Muscle layer of colon (tissue), 2 donors: Measurements from ENCODE around the gene RET.

ENCODE experiments used
- H3K27ac ChIP-seq: one replicate; pipeline ENCODE4 v1.7.0; 2013; ENCODE audit warnings: low read depth, mild to moderate bottlenecking, low read length, moderate library complexity
- H3K27me3 ChIP-seq, 2 donors: one replicate each; pipeline ENCODE4 v1.7.0; 2013; ENCODE audit warnings: low read length in 2 of 2, mild to moderate bottlenecking in 2 of 2; ENCODE audit not compliant: insufficient read depth in 2 of 2, control insufficient read depth in 1 of 2
- H3K36me3 ChIP-seq: one replicate; pipeline ENCODE4 v1.7.0; 2013; ENCODE audit warnings: mild to moderate bottlenecking, low read length; ENCODE audit not compliant: insufficient read depth
- H3K4me1 ChIP-seq: one replicate; pipeline ENCODE4 v1.7.0; 2013; ENCODE audit warnings: mild to moderate bottlenecking, low read length; ENCODE audit not compliant: insufficient read depth
- H3K4me3 ChIP-seq, 2 donors: one replicate each; pipeline ENCODE4 v1.7.0; 2013; ENCODE audit warnings: low read length in 2 of 2, low read depth in 1 of 2, mild to moderate bottlenecking in 1 of 2, moderate library complexity in 1 of 2
- H3K9ac ChIP-seq: one replicate; pipeline ENCODE4 v1.7.0; 2013; ENCODE audit warnings: low read length
- H3K9me3 ChIP-seq: one replicate; pipeline ENCODE4 v1.7.0; 2013; ENCODE audit warnings: mild to moderate bottlenecking, low read length
- donor health status: abdominal sarcoma.
- donor health status: Adenocarcinoma of cecum.

RET gene

DNA sequence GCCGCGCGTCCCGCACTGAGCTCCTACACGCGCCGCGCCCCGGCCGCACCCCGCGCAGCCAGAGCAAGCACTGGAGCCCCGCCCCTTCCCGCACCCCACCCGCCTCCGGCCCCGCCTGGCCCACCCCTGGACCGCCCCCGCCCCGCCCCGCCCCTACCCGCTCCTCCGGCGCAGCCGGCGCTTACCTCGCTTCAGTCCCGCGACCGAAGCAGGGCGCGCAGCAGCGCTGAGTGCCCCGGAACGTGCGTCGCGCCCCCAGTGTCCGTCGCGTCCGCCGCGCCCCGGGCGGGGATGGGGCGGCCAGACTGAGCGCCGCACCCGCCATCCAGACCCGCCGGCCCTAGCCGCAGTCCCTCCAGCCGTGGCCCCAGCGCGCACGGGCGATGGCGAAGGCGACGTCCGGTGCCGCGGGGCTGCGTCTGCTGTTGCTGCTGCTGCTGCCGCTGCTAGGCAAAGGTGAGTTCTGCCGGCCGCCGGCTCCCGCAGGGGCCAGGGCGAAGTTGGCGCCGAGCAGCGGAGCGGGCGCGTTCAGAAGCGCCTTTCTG is at the start of gene RET:
RET (plus strand) TSS at position 194 of the 545 bp plus-strand sequence; CDS start at position 384, 190 bp downstream.
- H3K27ac ChIP-seq: no peak within 1 kb of the TSS
- peaks cover 0 to 43% of the 10 kb centered on the region in 2 donors for H3K27me3 ChIP-seq
- H3K4me3 ChIP-seq: no peak within 1 kb of the TSS
- H3K9me3 ChIP-seq: no peaks in the 10 kb centered on the region
- no peaks in the 10 kb centered on the region for H3K36me3 ChIP-seq
- H3K4me1 ChIP-seq: no peaks in the 10 kb centered on the region
- H3K9ac ChIP-seq: no peak within 1 kb of the TSS

DNA sequence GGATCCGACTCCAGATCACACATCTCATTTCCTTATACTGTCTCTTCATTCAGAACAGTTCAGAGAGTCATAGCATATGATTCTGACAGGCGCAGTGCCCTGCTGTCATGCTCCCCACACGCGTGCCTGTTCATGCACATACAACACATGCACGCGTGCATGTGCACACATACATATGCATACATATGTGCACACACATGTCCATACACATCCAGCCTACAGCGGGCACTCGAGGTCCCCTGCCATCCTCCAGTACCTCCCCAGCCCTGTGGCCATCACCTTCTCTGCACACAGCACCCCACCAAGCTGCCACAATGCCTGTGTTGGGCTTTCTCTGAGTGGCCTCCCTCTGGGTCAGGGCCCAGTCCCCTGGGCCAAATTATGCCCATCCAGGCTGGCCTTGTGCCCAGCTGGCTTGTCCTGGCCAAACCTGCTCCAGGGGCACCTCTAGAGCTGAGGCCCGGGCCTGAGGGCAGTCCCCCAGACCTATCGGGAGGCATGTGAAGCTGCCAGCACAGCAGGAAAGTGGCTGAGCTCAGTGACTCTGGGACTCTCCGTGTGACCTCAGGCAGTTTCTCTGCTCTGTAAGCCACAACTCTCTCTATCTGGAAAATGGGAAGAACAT is 49.4 kb upstream of the RET start:
- H3K9me3 ChIP-seq: no peaks in the 10 kb centered on the region
- no peak overlapping the region for H3K27ac ChIP-seq
- H3K27me3 ChIP-seq: no peaks in the 10 kb centered on the region
- H3K4me1 ChIP-seq: no peaks in the 10 kb centered on the region
- no peaks in the 10 kb centered on the region for H3K36me3 ChIP-seq
- H3K4me3 ChIP-seq: no peak overlapping the region
- no peak overlapping the region for H3K9ac ChIP-seq

DNA sequence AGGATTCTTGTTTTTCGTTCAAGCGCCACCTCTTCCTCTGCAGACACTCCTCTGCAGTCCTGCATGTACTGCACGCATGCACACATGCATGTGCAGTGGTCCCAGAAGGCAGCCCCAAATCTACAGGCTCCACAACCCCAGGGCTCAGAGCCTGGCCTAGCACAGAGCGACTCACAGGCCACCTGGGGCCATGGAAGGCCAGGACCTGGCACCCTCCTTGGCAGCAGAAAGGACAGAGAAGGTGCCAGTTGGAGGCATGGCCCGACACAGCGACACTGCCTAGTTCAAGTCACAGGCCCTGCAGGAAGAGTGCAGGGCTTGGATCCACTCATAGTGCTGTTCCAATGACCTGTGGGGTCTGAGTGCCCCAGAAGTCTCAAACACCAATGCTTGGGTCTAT is 48.7 kb upstream of the RET start:
- no peak overlapping the region for H3K9ac ChIP-seq
- no peak overlapping the region for H3K27ac ChIP-seq
- no peaks in the 10 kb centered on the region for H3K27me3 ChIP-seq
- H3K4me1 ChIP-seq: no peaks in the 10 kb centered on the region
- no peaks in the 10 kb centered on the region for H3K36me3 ChIP-seq
- H3K9me3 ChIP-seq: peaks cover 4% of the 10 kb centered on the region
- no peak overlapping the region for H3K4me3 ChIP-seq

DNA sequence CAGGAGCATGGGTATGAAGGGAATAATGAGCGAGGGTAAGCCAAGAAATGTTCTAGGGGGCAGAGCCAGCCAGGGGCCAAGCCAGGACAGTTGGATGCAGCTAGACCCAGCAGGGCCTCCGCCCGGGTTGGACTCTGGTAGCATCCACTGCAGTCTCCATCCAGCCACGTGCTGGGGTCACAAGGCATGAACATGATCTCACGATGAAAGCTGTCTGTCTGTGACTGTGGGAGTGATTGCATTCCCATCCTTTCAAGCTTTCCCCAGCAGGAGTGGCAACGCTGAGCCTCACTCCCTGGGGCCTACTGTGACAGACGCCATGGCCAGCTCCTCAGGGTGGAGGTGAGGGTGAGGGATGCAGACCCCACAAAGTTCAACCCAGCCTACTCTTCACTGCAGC is 47.8 kb upstream of the RET start:
- no peaks in the 10 kb centered on the region for H3K4me1 ChIP-seq
- no peaks in the 10 kb centered on the region for H3K27me3 ChIP-seq
- no peak overlapping the region for H3K4me3 ChIP-seq
- H3K36me3 ChIP-seq: no peaks in the 10 kb centered on the region
- no peak overlapping the region for H3K9ac ChIP-seq
- H3K9me3 ChIP-seq: peaks cover 4% of the 10 kb centered on the region
- H3K27ac ChIP-seq: no peak overlapping the region

DNA sequence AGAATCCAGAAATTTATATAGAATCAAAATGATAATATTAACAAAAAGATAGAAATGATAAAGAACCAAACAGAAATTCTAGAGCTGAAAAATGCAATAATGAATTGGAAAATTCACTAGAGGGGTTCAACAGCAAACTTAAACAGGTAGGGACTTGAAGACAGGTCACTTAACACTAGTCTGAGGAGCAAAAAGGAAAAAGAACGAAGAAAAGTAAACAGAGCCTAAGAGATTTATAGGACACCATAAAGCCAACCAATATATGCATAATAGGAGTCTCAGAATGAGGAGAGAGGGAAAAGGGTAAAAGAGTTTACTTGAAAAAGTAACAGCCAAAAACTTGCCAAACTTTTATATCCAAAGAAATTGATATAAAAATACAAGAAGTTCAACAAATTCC is 44.3 kb upstream of the RET start:
- no peaks in the 10 kb centered on the region for H3K36me3 ChIP-seq
- no peak overlapping the region for H3K9ac ChIP-seq
- no peak overlapping the region for H3K4me3 ChIP-seq

DNA sequence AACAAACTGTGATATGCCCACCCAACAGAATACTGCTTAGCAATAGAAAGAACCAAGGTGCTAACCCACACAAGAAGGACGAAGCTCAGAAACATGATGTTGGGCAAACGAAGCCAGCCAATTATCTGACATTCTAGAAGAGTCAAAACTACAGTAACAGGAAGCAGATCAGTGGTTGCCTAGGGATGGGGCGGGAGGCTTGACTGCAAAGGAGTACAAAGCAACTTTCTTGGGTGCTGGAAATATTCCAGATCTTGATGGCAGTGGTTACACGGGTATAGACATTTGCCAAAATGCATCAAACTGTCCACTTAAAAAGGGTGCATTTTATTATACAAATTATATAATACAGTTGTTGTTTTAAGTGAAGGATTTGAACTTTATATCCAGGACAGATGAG is 41.1 kb upstream of the RET start:
- Histone ChIP-seq H3K4me3 (no peak overlapping the region), H3K4me1 (peaks cover 15% of the 10 kb centered on the region), H3K27ac (no peak overlapping the region), H3K9ac (no peak overlapping the region), H3K36me3 (no peaks in the 10 kb centered on the region), H3K9me3 (peaks cover 4% of the 10 kb centered on the region), H3K27me3 (no peaks in the 10 kb centered on the region)

More for the DNA sequence above, 44.3 kb upstream of the RET start:
- Histone ChIP-seq H3K4me1 (peaks cover 15% of the 10 kb centered on the region), H3K27ac (no peak overlapping the region), H3K9me3 (peaks cover 4% of the 10 kb centered on the region), H3K27me3 (no peaks in the 10 kb centered on the region)

DNA sequence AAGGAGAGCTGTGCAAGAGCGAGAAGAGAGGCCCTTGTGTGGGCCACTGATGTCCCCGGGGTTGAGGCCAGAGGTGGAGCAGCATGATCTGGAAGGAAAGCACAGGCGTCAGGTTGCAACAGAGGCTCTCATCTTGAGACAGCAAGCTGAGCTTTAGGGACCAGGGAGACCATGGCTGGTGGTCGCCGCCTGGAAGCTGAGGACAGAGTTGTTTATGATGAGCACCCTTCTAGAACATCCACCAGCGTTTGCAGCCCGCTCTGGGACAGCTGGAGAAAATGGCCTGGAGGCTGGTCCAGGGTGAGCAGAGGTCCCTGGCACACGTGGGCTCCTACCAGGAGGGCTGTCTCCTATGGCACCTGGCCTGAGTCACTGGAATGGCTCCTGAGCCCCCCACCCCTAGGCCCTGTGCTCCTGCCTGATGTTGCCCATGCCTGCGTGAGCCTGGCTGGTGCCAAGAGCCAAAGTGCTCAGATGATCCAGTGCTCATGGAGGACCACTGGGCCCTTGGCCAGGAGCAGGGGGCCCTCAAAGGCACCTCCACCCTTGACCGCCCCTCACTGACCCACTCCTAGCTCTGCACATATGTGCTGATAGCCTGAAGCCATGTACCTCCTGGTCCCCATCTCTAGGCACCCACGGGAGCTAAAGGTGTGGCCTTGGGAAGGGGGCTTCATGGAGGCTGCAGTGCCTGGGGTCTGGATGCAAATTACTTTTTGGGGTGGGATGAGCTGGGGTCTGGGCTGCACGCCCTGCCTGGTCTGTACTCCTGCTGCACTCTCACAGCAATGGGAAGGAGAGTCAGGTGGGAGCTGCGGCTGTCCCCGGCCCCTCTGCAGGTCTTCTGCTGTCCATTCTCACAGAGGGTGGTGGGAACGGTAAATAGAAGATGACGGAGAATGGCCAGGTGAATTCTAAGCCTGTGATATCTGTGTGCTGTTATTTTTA is 40.1 kb upstream of the RET start:
- Histone ChIP-seq H3K4me3 (no peak overlapping the region), H3K9me3 (peaks cover 4% of the 10 kb centered on the region), H3K27ac (no peak overlapping the region), H3K9ac (no peak overlapping the region), H3K4me1 (peaks cover 15% of the 10 kb centered on the region), H3K36me3 (no peaks in the 10 kb centered on the region), H3K27me3 (no peaks in the 10 kb centered on the region)

DNA sequence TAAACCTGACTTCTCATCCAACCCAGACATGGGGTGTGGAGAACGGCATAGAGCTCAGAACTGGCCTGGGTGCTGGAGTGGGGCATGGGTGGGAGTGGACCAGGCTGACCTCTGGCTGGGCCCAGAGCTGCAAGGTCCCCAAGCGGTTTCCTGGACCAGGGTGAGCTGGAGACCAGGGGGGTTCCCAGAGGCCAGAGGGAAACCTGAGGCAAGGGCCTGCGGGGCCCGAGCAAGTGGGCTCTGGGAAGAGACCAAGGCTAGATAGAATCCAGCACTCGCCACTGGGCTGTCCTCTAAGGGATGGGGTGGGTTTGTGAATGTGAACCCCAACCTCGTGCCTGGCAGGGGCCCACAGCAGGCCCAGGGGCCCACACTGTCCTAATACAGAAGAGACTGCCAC is 39.4 kb upstream of the RET start:
- H3K9ac ChIP-seq: no peak overlapping the region
- no peak overlapping the region for H3K27ac ChIP-seq

DNA sequence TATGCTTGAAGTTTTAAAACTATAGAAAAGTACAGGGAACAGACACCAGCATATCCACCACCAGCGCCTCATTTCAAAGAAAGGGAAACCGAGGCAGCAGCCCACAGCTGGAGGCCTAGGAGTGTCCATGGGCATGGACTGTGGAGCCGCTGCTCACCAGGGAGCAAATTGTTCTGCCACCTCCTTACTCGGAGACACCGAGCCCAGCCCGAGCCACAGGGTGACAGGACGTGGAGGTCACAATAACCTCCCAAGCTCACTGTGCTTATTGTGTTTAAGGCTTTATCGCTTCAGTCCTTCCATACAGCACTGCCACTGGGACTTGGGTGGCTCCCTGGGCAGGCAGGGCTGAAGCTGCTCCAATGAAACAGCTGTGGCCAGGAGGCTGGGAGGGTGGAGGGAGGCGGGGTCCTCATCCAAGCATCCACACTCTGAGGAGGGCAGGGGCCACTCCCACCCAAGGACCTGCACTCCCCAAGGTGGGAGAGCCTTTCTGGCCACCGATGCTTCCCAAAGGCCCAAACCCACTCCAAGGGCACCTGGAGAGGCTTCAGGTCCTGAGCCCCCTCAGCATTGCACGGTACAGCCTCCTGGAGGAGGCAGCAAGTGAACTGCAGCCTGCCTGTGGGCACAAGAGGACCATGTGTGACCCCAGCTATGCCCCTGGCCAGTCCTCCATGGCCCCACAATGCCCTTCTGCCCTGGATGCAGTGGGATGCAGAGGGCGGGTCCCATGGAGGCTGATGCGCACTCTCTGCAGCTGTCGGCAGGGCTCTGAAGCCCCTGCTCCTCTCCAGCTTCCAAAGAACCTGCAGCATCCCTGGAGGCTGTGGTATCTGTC is 38.7 kb upstream of the RET start:
- no peak overlapping the region for H3K9ac ChIP-seq
- H3K36me3 ChIP-seq: no peaks in the 10 kb centered on the region
- no peaks in the 10 kb centered on the region for H3K9me3 ChIP-seq
- no peaks in the 10 kb centered on the region for H3K27me3 ChIP-seq
- H3K4me3 ChIP-seq: no peak overlapping the region
- no peak overlapping the region for H3K27ac ChIP-seq
- H3K4me1 ChIP-seq: peaks cover 15% of the 10 kb centered on the region

More for the DNA sequence above, 39.4 kb upstream of the RET start:
- H3K4me3 ChIP-seq: no peak overlapping the region
- H3K4me1 ChIP-seq: peaks cover 15% of the 10 kb centered on the region
- H3K27me3 ChIP-seq: no peaks in the 10 kb centered on the region
- H3K36me3 ChIP-seq: no peaks in the 10 kb centered on the region
- peaks cover 4% of the 10 kb centered on the region for H3K9me3 ChIP-seq

DNA sequence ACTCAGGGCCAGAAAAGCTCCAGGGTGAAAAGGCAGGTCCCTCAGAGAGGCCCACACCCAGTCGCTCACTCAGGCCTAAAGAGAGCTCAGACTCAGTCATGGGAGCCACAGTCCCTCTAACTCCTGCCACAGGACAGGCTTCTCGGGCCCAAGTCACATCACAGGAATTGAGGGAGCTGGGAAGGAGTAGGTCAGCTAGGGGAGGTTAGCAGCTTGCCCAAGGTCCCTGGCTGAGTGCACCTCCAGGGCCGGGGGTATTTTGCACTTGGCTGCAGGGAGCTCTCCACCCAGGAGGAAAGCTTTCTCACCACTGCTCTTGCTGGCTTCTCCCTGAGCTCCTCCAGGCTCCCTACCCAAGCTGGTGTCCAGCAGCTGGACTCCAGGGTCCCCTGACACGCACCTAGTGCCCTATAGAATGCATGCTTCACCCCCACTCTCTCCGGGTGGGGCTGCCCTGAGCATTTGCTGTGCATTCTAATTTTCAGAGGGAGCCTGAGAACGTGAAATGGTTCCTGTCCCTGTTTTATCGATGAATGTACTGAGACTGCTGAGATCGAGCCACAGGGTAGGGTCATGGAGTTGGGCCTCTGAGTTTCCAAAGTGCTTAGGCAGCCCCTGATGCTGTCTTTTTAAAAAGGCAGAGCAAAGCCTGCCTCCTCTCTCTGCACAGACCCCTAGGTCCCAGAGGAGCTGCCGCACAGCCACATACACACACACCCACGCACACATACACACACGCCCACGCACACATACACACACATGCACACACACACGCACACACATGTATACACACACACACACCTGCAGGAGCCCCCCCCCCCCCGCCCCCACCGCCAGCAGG is 37.9 kb upstream of the RET start:
- H3K36me3 ChIP-seq: no peaks in the 10 kb centered on the region
- H3K4me1 ChIP-seq: peaks cover 15% of the 10 kb centered on the region
- no peak overlapping the region for H3K4me3 ChIP-seq
- no peaks in the 10 kb centered on the region for H3K9me3 ChIP-seq
- no peaks in the 10 kb centered on the region for H3K27me3 ChIP-seq
- no peak overlapping the region for H3K9ac ChIP-seq
- no peak overlapping the region for H3K27ac ChIP-seq
